Smooth muscle cell of the pulmonary artery (primary cell): ENCODE results near the gene STXBP4. TPM values are rescaled to one million over a fixed set of nuclear protein-coding genes. Genes with fewer than 3 reads are reported as not detected.

Experiments
- total RNA-seq: library from RNA; depleted of rRNA; stranded (reverse); fragments of >200 nt; gene quantifications from 2 replicates; pipeline ENCODE4 v1.2.3, GENCODE V29; 2014

The STXBP4 gene
- total RNA-seq: 10.5 and 11.5 TPM in 2 replicates

GRCh38 chr17:54968262-54968987 lies at the start of gene STXBP4, which contains the start of gene COX11:
TSS of gene STXBP4 (plus strand) at chr17:54968765. CDS start at chr17:54986220, 17,455 bp downstream.
TSS of gene COX11 (minus strand) at chr17:54968654. CDS start at chr17:54968646, 8 bp downstream.

Other genes with a start within 250 kb of the STXBP4 start
- gene TOM1L1, start 67.9 kb upstream of the STXBP4 start, total RNA-seq: 18.1 and 19.0 TPM in 2 replicates
- gene COX11, start 111 bp upstream of the STXBP4 start, total RNA-seq: 55.6 and 63.1 TPM in 2 replicates